Tibial artery (tissue), 4 donors: ENCODE measurements around the gene SLC15A3.

ENCODE experiments used
- DNase-seq, 2 donors: peaks; one replicate each; pipeline ENCODE4 v3.0.0-alpha.2; 2019
- H3K27ac ChIP-seq, 2 donors: fragments of 200-600 bp; sonication (generic) in 1 of 2; 1 replicate in 1 of 2; 2 replicates in 1 of 2; pipeline ENCODE4 v1.5.1; 2018 to 2019; ENCODE audit warnings: mild to moderate bottlenecking in 1 of 2
- H3K27me3 ChIP-seq, 2 donors: fragments of 200-600 bp; sonication (generic) in 1 of 2; one replicate each; pipeline versions ENCODE4 v1.5.1 to v1.6.0; 2016 to 2019
- H3K36me3 ChIP-seq, 3 donors: fragments of 200-600 bp; sonication (generic) in 2 of 3; one replicate each; pipeline ENCODE4 v1.5.1; 2016 to 2019; ENCODE audit warnings: mild to moderate bottlenecking in 2 of 3
- H3K4me1 ChIP-seq, 4 donors: fragments of 200-600 bp; sonication (generic) in 2 of 4; 1 replicate in 3 of 4; 2 replicates in 1 of 4; pipeline ENCODE4 v1.5.1; 2016 to 2019
- H3K4me3 ChIP-seq, 2 donors: fragments of 200-600 bp; sonication (generic) in 1 of 2; 1 replicate in 1 of 2; 2 replicates in 1 of 2; pipeline ENCODE4 v1.5.1; 2018 to 2019; ENCODE audit warnings: mild to moderate bottlenecking in 2 of 2
- H3K9me3 ChIP-seq, 3 donors: fragments of 200-600 bp; sonication (generic) in 1 of 3; one replicate each; pipeline ENCODE4 v1.5.1; 2016 to 2019
- intact Hi-C: fragments of 100-400 bp; cut with DNase I; formaldehyde crosslinking; loops from one replicate; pipeline ENCODE4 v1.15.0; 2023; ENCODE audit warnings: low total_unique reads
- TF ChIP-seq, protein P1 (sequence below), 2 experiments: fragments of 200-600 bp in 1 of 2; fragments of 450-650 bp in 1 of 2; IDR thresholded peaks; one replicate each; pipeline ENCODE4 v1.5.1; 2017 to 2019; ENCODE audit warnings: antibody characterized with exemption in 2 of 2, mild to moderate bottlenecking in 1 of 2, moderate library complexity in 1 of 2

Gene SLC15A3

DNA sequence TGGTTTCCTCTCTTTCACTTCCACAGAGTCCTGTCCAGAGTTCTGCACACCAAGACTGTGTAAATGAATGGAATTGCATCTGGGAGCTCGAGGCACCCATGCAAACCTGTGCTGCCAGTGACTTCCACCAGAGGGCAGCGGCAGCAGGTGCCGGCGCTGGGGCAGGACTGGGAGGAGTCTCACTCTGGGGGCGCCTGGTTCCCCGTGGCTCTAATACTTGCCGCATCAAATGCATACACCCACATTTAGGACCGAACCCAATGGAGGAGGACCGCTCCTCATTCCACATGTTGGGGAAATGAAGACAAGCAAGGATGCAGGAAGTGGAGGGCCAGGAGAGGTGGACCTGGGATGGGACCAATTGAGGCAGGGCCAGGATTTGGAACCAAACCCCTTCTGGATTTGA, 18.4 kb upstream of the SLC15A3 start:
- DNase-seq: peak in 1 of 2 donors; percentile 35
- H3K36me3 ChIP-seq: no peaks in the 10 kb centered on the region
- H3K4me3 ChIP-seq: no peak overlapping the region
- TF ChIP-seq, protein P1, sequence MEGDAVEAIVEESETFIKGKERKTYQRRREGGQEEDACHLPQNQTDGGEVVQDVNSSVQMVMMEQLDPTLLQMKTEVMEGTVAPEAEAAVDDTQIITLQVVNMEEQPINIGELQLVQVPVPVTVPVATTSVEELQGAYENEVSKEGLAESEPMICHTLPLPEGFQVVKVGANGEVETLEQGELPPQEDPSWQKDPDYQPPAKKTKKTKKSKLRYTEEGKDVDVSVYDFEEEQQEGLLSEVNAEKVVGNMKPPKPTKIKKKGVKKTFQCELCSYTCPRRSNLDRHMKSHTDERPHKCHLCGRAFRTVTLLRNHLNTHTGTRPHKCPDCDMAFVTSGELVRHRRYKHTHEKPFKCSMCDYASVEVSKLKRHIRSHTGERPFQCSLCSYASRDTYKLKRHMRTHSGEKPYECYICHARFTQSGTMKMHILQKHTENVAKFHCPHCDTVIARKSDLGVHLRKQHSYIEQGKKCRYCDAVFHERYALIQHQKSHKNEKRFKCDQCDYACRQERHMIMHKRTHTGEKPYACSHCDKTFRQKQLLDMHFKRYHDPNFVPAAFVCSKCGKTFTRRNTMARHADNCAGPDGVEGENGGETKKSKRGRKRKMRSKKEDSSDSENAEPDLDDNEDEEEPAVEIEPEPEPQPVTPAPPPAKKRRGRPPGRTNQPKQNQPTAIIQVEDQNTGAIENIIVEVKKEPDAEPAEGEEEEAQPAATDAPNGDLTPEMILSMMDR (IDR thresholded peaks at IDR 0.05): peak; percentile 62 to 64
- H3K27ac ChIP-seq: no peak overlapping the region
- no peaks in the 10 kb centered on the region for H3K4me1 ChIP-seq
- intact Hi-C loops: no loop called here
- peaks cover 0 to 4% (median 0%) of the 10 kb centered on the region in 3 donors for H3K9me3 ChIP-seq
- peaks cover 0 to 16% of the 10 kb centered on the region in 2 donors for H3K27me3 ChIP-seq

DNA sequence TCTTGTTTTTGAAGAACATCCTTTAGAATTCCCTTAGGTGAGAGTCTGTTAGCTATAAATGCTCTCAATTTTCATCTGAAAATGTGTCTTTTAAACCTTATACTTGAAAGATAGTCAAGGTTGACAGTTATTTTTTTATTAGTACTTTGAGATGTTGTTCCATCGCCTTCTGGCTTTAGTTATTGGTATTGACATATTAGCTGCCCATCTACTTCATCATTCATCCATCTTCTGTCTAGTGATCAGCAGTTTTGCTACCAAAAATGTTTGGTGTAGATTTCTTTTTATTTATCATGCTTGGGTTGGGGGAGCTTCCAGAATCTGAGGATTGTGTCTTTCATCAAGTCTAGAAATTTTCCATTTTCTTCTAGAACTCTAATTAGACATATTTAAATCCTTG, 16.2 kb upstream of the SLC15A3 start:
- no peak overlapping the region for H3K4me3 ChIP-seq
- no peak overlapping the region for H3K27ac ChIP-seq
- TF ChIP-seq, protein P1 (IDR thresholded peaks at IDR 0.05): no peak
- no peaks in the 10 kb centered on the region for H3K4me1 ChIP-seq
- H3K36me3 ChIP-seq: no peaks in the 10 kb centered on the region
- no peak for DNase-seq
- intact Hi-C loops: no loop called here
- peaks cover 0 to 19% of the 10 kb centered on the region in 2 donors for H3K27me3 ChIP-seq
- H3K9me3 ChIP-seq: peaks cover 0 to 4% (median 0%) of the 10 kb centered on the region in 3 donors

DNA sequence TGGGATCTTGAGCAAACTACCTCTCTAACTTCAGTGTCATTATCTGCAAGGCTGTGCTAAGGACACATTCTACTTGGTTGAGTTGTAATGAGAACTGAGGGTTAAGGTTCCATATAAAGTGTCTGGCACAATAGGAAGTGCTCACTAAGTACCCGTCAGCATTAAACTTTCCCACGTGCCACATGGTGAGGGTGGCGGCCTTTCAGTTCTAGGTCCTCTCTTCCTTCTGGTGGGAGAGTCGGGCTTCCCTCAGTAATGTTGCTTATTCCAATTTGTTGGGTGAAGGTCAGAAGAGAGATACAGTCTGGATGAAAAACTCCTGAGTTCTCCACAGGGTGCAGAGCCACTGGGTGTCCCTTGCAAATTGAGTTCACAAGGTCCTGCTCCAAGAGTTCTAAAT, 14.9 kb upstream of the SLC15A3 start:
- TF ChIP-seq, protein P1 (IDR thresholded peaks at IDR 0.05): no peak
- H3K4me1 ChIP-seq: no peaks in the 10 kb centered on the region
- H3K27me3 ChIP-seq: peaks cover 0 to 13% of the 10 kb centered on the region in 2 donors
- no peak overlapping the region for H3K4me3 ChIP-seq
- peaks cover 0 to 4% (median 0%) of the 10 kb centered on the region in 3 donors for H3K9me3 ChIP-seq
- H3K27ac ChIP-seq: no peak overlapping the region
- DNase-seq: peak in 1 of 2 donors; percentile 35
- no peaks in the 10 kb centered on the region for H3K36me3 ChIP-seq
- intact Hi-C loops: no loop called here

DNA sequence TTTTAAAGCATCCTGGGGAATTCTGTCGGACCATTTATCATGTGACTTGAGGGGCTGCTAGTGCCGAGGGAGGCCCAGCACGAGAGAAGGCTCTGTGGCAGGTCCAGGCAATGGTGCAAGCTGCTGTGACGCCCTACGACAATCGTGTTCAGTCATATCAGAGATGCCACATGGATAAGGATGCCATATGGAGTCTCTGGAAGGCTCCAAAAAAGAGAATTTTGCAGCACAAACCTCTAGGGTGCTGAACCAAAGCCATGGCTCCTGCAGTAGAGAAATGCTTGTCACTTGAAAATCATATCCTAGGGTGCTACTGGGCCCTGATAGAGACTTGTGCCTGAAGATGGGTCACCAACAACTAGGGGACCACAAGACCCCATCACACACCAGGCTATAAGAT, 12.8 kb upstream of the SLC15A3 start:
- TF ChIP-seq, protein P1 (IDR thresholded peaks at IDR 0.05): no peak
- Histone ChIP-seq H3K27ac (no peak overlapping the region), H3K9me3 (peaks cover 0 to 4% (median 0%) of the 10 kb centered on the region in 3 donors), H3K4me1 (no peaks in the 10 kb centered on the region), H3K27me3 (peaks cover 0 to 3% of the 10 kb centered on the region in 2 donors), H3K36me3 (no peaks in the 10 kb centered on the region), H3K4me3 (no peak overlapping the region)
- intact Hi-C loops: no loop called here
- DNase-seq: no peak

DNA sequence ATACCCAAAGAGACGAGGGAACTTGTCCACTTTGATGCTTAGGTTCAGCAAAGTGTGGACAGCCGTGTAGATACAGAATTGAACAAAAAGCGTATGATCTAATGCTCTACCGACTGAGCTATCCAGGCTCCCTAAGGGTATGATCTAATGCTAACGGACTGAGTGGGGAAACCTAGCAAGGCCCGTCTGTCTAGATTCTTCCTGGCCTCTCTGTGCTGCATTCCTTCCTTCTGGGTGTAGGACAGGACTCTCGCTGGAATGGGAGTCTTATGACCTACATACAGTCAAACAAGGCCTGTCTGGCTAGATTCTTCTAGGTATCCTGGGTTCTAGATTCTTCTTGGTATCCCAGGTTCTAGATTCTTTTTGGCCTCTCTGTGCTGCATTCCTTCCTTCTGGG, 8.4 kb upstream of the SLC15A3 start:
- intact Hi-C loops: no loop called here
- no peak for DNase-seq
- H3K4me1 ChIP-seq: no peaks in the 10 kb centered on the region
- H3K9me3 ChIP-seq: no peaks in the 10 kb centered on the region
- no peaks in the 10 kb centered on the region for H3K36me3 ChIP-seq
- H3K4me3 ChIP-seq: no peak overlapping the region
- TF ChIP-seq, protein P1 (IDR thresholded peaks at IDR 0.05): no peak
- peaks cover 0 to 3% of the 10 kb centered on the region in 2 donors for H3K27me3 ChIP-seq
- H3K27ac ChIP-seq: no peak overlapping the region

DNA sequence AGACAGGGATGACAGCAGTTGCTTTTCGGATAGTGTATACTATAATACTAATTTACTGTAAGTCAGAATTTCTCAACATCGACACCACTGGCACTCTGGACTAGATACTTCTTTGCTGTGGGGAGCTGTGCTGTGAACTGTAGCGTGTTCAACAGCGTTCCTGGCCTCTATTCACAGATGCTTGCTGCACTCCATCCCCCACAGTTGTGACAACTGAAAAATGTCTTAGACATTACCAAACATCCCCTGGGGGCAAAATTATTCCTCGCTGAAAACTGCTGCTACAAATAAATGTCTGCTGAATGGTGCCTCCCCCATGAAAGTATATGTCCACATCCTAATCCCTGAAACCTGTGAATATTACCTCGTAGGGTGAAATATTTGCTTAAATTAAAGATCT, 7.5 kb upstream of the SLC15A3 start:
- DNase-seq: no peak
- Histone ChIP-seq H3K4me3 (no peak overlapping the region), H3K27me3 (peaks cover 0 to under 1% of the 10 kb centered on the region in 2 donors), H3K9me3 (no peaks in the 10 kb centered on the region), H3K4me1 (no peaks in the 10 kb centered on the region), H3K36me3 (no peaks in the 10 kb centered on the region), H3K27ac (no peak overlapping the region)
- intact Hi-C loops: no loop called here
- TF ChIP-seq, protein P1 (IDR thresholded peaks at IDR 0.05): no peak
